GM06990 (cell line): ENCODE results near the gene RP9.
A peak's percentile ranks its signal among the peaks of the same experiment; 100 is the strongest.

ENCODE experiments used
- DNase-seq: peaks from one replicate; pipeline ENCODE4 v3.0.0-alpha.2; 2011; ENCODE audit not compliant: insufficient read length; ENCODE audit errors: extremely low read depth
- H3K27me3 ChIP-seq: replicated peaks from 2 replicates; pipeline ENCODE4 v1.6.0; 2011; ENCODE audit warnings: low read length; ENCODE audit not compliant: control insufficient read depth, insufficient read depth
- H3K36me3 ChIP-seq: 2 replicates; pipeline ENCODE4 v1.5.1; 2011; ENCODE audit warnings: low read length; ENCODE audit not compliant: control insufficient read depth, insufficient read depth
- H3K4me3 ChIP-seq: replicated peaks from 2 replicates; pipeline ENCODE4 v1.5.1; 2011; ENCODE audit warnings: low read depth, mild to moderate bottlenecking, control low read depth, low read length
- TF ChIP-seq, protein P1 (sequence below): IDR thresholded peaks from 2 replicates; pipeline ENCODE4 v1.5.1; 2011; ENCODE audit warnings: low read length, control low read depth, mild to moderate bottlenecking, inconsistent platforms; ENCODE audit not compliant: insufficient read depth, poor library complexity, severe bottlenecking

The RP9 gene, protein sequence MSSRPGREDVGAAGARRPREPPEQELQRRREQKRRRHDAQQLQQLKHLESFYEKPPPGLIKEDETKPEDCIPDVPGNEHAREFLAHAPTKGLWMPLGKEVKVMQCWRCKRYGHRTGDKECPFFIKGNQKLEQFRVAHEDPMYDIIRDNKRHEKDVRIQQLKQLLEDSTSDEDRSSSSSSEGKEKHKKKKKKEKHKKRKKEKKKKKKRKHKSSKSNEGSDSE

DNA sequence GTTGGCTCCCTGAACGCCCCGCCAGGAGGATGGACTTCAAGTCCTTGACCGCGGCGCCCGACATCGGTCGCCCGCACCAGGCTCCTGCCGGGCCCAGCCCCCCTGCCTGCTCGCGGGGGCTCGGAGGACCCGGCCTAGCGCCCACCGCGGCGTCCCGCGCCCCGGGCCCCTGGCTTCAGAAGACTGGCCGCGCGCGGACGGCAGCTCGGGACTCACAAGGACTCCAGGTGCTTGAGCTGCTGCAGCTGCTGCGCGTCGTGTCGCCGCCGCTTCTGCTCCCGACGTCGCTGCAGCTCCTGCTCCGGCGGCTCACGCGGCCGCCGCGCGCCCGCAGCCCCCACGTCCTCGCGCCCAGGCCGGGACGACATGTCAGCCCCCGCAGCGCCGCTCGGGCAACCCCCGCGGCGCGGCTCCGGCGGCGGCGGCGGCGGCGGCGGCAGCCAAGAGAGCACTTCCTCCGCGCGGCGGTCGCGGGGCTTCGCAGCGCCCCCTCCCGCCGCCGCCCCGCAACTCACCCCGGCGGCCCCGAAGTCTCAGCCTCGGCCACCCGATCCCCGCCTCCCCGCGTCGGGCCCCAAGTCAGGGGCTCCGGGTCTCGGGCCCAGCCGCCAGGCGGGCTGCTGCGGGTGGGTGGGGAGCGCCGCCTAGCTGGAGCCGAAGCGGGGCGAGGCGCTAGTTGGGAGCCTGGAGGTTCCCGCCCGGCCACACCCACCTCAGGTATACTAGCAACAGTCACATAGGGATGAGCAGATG is at the start of gene RP9:
Gene RP9 (minus strand): TSS at position 400 of the 753 bp plus-strand sequence. CDS start 32 bp downstream, at position 368.
- peak; percentile 87 for DNase-seq
- TF ChIP-seq, protein P1, sequence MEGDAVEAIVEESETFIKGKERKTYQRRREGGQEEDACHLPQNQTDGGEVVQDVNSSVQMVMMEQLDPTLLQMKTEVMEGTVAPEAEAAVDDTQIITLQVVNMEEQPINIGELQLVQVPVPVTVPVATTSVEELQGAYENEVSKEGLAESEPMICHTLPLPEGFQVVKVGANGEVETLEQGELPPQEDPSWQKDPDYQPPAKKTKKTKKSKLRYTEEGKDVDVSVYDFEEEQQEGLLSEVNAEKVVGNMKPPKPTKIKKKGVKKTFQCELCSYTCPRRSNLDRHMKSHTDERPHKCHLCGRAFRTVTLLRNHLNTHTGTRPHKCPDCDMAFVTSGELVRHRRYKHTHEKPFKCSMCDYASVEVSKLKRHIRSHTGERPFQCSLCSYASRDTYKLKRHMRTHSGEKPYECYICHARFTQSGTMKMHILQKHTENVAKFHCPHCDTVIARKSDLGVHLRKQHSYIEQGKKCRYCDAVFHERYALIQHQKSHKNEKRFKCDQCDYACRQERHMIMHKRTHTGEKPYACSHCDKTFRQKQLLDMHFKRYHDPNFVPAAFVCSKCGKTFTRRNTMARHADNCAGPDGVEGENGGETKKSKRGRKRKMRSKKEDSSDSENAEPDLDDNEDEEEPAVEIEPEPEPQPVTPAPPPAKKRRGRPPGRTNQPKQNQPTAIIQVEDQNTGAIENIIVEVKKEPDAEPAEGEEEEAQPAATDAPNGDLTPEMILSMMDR = peak; percentile 21
- no peaks in the 10 kb centered on the region for H3K27me3 ChIP-seq
- H3K36me3 ChIP-seq = no peaks in the 10 kb centered on the region
- peak within 1 kb of the TSS; percentile 88 for H3K4me3 ChIP-seq

DNA sequence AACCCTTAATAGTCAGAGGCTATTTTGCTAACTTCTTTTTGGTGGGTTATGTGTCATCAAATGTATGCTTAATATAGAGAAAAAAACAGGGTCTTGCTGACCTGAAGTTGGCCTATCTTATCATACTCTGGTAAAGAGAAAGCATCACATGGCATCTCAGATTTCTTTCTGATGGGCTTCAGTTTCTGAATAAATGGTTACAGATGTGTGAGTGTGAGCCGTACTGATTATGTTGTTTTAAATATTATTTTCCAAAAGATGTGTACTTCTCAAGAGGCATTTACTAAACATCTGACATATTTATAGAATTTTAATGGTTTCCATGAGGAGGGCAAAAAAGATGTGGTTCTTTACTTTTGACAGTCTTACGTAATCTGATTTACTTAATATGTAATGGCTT is 48.6 kb upstream of the RP9 start:
- TF ChIP-seq, protein P1 = no peak
- no peaks in the 10 kb centered on the region for H3K36me3 ChIP-seq
- DNase-seq = no peak
- no peaks in the 10 kb centered on the region for H3K27me3 ChIP-seq
- H3K4me3 ChIP-seq = no peak overlapping the region

DNA sequence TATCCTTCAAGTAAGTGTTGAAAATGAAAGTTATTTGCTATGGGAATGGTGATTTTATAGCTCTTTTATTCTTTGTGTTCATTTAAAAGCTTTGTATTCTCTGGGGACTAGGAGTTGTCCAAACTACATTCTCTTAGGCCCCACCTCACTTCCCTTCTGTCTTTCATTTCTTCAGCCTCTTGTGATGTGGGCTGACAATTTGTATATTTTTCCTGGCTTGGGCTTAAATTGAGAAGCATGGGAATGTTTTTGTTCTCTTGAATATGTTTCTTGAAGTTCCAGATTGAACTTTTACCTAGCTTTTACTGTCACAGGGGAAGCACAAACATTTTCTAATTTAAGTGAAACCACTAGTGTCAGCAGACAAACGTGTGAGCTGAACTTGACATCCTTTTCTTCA is 48.1 kb upstream of the RP9 start:
- no peaks in the 10 kb centered on the region for H3K27me3 ChIP-seq
- H3K4me3 ChIP-seq = no peak overlapping the region
- H3K36me3 ChIP-seq = no peaks in the 10 kb centered on the region
- DNase-seq = no peak
- TF ChIP-seq, protein P1 = no peak

DNA sequence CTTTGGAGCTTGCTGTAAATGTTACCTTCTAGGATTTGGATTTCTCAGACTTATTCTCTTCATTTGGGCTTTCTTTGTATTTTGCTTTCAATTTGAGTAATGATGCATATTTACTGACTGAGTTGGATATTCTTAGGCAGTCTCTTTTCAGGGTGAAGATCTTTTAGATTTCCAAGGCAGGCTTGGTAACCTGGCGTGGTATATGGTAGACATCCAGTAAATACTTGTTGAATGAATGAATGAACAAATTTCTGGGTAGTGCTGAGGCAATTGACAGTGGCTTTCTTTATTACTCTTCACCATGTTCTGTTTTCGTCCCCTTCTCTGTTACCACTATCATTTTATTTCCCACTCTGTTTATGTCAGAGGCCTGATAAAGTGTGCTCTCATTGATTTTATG is 47.2 kb upstream of the RP9 start:
- Histone ChIP-seq H3K27me3 (no peaks in the 10 kb centered on the region), H3K36me3 (no peaks in the 10 kb centered on the region), H3K4me3 (no peak overlapping the region)
- no peak for DNase-seq
- TF ChIP-seq, protein P1 = no peak

DNA sequence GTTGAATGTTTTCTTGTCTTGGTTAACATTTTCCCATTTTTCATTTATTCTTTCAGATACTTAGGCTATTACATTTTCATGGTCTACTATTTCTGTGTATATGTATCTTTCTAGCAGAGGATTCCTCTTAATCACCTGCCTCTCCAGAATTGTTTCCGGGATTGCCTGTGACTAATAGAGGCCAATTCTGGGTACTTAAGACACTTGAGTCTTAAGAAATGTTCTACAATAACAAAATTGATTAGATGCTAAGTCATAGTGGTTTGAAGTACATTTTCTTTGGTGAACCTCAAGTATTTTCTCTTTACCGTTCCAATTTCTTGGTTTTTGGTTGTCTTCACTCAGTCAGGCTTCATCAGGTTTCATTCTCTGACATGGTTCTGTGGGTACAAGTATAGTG is 46.6 kb upstream of the RP9 start:
- H3K36me3 ChIP-seq = no peaks in the 10 kb centered on the region
- H3K4me3 ChIP-seq = no peak overlapping the region
- no peak for DNase-seq
- H3K27me3 ChIP-seq = no peaks in the 10 kb centered on the region
- TF ChIP-seq, protein P1 = no peak
